Measurements from ENCODE around the gene NOS2. TPM values are rescaled to one million over a fixed set of nuclear protein-coding genes. Genes with fewer than 3 reads are reported as not detected.
"Not testable (repeated sequence)": the region's sequence is repeated elsewhere in the genome, so short reads cannot be mapped to it uniquely, and the experiment has no call there.

The NOS2 gene
- 1 to 10 TPM in 1 of 4 donors, under 1 TPM in 2, not detected in 1; 0.09 to 2.8 (median 0.62) TPM for total RNA-seq

- Histone ChIP-seq H3K9me3 (no peaks in the 10 kb centered on the region), H3K4me3 (no peak within 1 kb of the TSS)
Observed at GRCh38 chr17:27800522-27800921, at the start of gene NOS2. TSS of gene NOS2 (minus strand) at chr17:27800529. CDS start at chr17:27798809, 1,720 bp downstream.

GRCh38 chr17:27849474-27850185, 49.3 kb upstream of the NOS2 start:
- intact Hi-C loops (cut with DNase I; ENCODE audit: low total_unique reads): no loop called here
- Histone ChIP-seq H3K27ac (no peak overlapping the region), H3K4me3 (no peak overlapping the region), H3K36me3 (no peaks in the 10 kb centered on the region), H3K27me3 (no peaks in the 10 kb centered on the region), H3K9me3 (no peaks in the 10 kb centered on the region), H3K4me1 (no peaks in the 10 kb centered on the region)
- no peak for TF ChIP-seq CTCF (IDR thresholded peaks at IDR 0.05)
- no peak for TF ChIP-seq POLR2A (IDR thresholded peaks at IDR 0.05)
- no peak for DNase-seq

More at GRCh38 chr17:27800522-27800921, at the start of gene NOS2:
- TF ChIP-seq CTCF (IDR thresholded peaks at IDR 0.05) (no peak), POLR2A (IDR thresholded peaks at IDR 0.05) (no peak)
- Histone ChIP-seq H3K4me1 (no peaks in the 10 kb centered on the region), H3K27ac (no peak within 1 kb of the TSS), H3K27me3 (no peaks in the 10 kb centered on the region), H3K36me3 (no peaks in the 10 kb centered on the region)
- no peak for DNase-seq
- intact Hi-C loops (cut with DNase I; ENCODE audit: low total_unique reads): loop anchor here (10.0 kb wide), 1 partner anchor 74 kb away; no protein-coding TSS in a partner anchor

GRCh38 chr17:27848931-27849330, 48.6 kb upstream of the NOS2 start:
- TF ChIP-seq CTCF (IDR thresholded peaks at IDR 0.05) (no peak), POLR2A (IDR thresholded peaks at IDR 0.05) (no peak)
- intact Hi-C loops (cut with DNase I; ENCODE audit: low total_unique reads): no loop called here
- no peaks in the 10 kb centered on the region for H3K4me1 ChIP-seq
- H3K4me3 ChIP-seq: no peak overlapping the region
- H3K27ac ChIP-seq: no peak overlapping the region
- DNase-seq: no peak
- no peaks in the 10 kb centered on the region for H3K9me3 ChIP-seq
- no peaks in the 10 kb centered on the region for H3K27me3 ChIP-seq
- no peaks in the 10 kb centered on the region for H3K36me3 ChIP-seq

GRCh38 chr17:27846808-27847307, 46.5 kb upstream of the NOS2 start:
- H3K9me3 ChIP-seq; H3K4me3 ChIP-seq; intact Hi-C loops (cut with DNase I; ENCODE audit: low total_unique reads); H3K36me3 ChIP-seq; H3K27me3 ChIP-seq; H3K27ac ChIP-seq; H3K4me1 ChIP-seq; DNase-seq: not testable (repeated sequence)

GRCh38 chr17:27846042-27846655, 45.8 kb upstream of the NOS2 start:
- intact Hi-C loops (cut with DNase I; ENCODE audit: low total_unique reads): no loop called here
- no peaks in the 10 kb centered on the region for H3K36me3 ChIP-seq
- H3K27ac ChIP-seq: no peak overlapping the region
- DNase-seq: no peak
- H3K27me3 ChIP-seq: no peaks in the 10 kb centered on the region
- H3K4me1 ChIP-seq: no peaks in the 10 kb centered on the region
- H3K9me3 ChIP-seq: no peaks in the 10 kb centered on the region
- no peak for TF ChIP-seq CTCF (IDR thresholded peaks at IDR 0.05)
- TF ChIP-seq POLR2A (IDR thresholded peaks at IDR 0.05): no peak
- H3K4me3 ChIP-seq: no peak overlapping the region

All from uterus (tissue), 4 donors.